Peyer's patch (tissue), 4 donors: ENCODE results near the gene PSMG4.

Experiments used
- POLR2A ChIP-seq, 2 donors: fragments of 450-650 bp; IDR thresholded peaks; one replicate each; pipeline ENCODE4 v1.5.1; 2017; ENCODE audit warnings: antibody characterized with exemption in 2 of 2, mild to moderate bottlenecking in 2 of 2, moderate library complexity in 2 of 2
- TF ChIP-seq, protein P1 (sequence below), 6 experiments: fragments of 450-650 bp in 4 of 6; fragments of 200-600 bp in 2 of 6; sonication (generic) in 1 of 6; IDR thresholded peaks; one replicate each; pipeline ENCODE4 v1.5.1; 2017 to 2019; ENCODE audit warnings: antibody characterized with exemption in 6 of 6, mild to moderate bottlenecking in 3 of 6, moderate library complexity in 1 of 6

DNA sequence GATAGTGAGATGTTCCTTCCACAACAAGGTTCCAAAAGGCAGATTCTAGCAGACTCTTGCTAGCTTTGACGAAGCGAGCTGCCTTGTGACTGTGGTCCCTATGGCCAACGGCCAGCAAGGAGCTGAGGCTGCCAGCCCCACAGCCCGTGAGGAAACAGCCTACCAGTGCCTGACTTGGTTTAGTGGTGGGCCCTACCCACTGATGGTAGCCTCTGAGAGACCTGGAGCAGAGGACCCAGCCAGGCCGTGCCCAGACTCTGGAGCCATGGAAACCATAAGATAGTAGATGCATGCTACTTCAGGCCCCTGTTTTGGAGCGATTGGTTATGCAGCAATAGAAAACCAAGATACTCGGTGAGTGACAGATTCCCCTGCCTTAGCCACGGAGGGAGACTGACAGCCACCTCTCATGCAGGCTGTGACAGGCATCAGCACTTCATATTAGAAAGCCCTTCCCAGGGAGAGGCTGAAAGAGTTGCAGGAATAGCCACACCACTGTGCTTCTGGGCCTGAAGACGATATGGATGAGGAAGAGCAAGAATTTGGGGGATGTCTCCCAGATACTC is 19.2 kb downstream of the PSMG4 start:
- TF ChIP-seq, protein P1, sequence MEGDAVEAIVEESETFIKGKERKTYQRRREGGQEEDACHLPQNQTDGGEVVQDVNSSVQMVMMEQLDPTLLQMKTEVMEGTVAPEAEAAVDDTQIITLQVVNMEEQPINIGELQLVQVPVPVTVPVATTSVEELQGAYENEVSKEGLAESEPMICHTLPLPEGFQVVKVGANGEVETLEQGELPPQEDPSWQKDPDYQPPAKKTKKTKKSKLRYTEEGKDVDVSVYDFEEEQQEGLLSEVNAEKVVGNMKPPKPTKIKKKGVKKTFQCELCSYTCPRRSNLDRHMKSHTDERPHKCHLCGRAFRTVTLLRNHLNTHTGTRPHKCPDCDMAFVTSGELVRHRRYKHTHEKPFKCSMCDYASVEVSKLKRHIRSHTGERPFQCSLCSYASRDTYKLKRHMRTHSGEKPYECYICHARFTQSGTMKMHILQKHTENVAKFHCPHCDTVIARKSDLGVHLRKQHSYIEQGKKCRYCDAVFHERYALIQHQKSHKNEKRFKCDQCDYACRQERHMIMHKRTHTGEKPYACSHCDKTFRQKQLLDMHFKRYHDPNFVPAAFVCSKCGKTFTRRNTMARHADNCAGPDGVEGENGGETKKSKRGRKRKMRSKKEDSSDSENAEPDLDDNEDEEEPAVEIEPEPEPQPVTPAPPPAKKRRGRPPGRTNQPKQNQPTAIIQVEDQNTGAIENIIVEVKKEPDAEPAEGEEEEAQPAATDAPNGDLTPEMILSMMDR (IDR thresholded peaks at IDR 0.05), result no peak
- no peak for TF ChIP-seq POLR2A (IDR thresholded peaks at IDR 0.05)
